ENCODE data around the gene CAMK2G.
"Not testable (repeated sequence)": the region's sequence is repeated elsewhere in the genome, so short reads cannot be mapped to it uniquely, and the experiment has no call there.

Gene CAMK2G

DNA sequence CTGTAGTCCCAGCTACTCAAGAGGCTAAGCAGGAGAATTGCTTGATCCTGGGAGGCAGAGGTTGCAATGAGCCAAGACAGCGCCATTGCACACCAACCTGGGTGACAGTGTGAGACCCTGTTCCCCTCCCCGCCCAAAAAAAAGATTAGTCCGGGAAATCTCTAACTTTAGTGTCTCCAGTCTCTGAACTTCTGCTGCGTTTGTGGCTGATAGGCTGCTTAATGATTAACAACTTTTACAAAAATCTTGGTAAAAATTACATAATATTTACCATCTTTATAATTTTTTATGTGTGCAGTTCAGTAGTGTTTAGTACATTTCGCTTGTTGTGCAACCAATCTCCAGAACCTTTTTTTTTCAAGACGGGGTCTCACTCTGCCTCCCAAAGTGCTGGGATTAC lies 26.9 kb upstream of the CAMK2G start:
- no peak for DNase-seq

DNA sequence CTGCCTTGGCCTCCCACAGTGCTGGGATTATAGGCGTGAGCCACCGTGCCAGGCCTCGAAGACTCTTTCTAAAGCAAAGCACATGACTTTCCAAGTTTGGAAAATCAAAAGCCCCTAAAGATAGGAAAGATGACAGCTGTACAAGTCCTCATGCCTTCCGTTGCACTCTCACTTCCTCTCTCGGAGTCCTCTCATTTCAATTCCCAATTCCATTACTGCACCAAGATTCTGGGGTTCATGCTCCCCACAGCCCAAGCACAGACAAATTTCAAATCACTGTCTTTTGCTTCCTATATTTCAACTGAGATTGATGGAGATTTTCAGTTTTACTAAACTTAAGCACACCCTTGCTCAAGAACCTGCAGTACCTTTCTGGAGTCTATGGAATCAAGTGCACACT lies 25.7 kb upstream of the CAMK2G start:
- DNase-seq = no peak

DNA sequence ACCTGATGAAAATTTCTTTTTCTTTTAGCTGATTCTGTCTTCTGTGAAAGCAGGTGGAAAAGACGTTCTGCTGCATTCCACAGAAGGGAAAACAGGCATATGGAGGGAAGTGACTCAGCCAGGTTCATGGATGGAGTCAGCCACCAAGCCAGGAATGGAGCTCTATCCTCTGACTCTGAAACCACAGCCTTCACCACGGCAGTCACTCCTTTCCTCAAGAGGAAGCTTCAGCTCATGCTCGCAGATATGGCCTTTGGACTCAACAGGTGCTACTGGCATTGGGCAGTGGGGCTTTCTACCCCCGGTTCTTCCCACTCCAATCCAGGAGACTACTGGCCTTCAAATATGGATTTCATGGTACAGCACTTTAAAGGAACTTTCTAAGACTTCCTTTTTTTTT lies 25.1 kb upstream of the CAMK2G start:
- DNase-seq = no peak

DNA sequence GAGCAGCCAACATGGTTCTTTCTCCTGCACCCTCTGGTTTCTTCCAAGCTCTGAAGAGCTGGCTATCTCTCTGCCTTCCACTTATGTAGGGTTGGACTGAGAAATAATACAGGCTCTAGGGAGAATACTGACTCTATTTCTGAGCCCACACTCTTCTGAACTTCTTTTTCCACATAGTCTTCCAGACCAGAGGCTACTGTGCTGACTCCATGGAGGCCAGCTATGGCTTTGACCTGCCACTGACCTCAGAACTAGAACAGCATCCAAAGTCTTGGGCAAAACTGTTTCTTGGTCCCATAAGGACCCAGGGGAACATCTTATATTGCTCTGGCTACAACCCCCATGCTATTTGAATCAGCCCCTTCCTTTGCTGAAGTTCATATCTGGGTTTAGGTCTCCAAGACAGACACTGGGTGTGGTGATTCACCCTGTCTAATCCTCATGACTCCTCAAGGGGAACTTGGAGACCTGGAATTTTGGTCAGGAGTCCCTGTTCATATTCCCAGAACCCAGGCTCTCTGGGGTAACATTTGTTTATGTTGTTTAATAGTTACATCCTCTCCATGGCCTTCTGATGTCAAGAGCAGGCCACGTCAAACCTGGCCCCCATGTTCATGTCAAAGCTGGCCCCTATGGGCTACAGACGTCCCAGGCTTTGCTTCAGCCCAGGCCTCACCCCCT lies 24.5 kb upstream of the CAMK2G start:
- no peak for DNase-seq

DNA sequence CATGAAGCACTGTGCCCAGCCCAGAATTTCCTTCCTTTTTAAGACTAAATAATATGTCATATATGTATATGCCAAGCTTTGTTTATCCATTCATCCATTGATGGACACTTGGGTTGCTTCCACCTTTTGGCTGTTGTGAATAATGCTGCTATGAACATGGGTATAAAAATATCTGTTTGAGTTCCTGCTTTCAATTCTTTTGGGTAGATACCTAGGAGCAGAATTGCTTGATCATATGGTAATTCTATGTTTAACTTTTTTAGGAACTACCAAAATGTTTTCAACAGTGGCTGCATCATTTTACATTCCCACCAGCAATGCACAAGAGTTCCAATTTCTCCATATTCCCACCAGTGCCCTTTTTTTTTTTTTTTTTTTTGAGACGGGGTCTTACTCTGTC lies 23.3 kb upstream of the CAMK2G start:
- DNase-seq = no peak

GRCh38 chr10:73895381-73895780 lies 21.0 kb upstream of the CAMK2G start:
- not testable (repeated sequence) for DNase-seq

DNA sequence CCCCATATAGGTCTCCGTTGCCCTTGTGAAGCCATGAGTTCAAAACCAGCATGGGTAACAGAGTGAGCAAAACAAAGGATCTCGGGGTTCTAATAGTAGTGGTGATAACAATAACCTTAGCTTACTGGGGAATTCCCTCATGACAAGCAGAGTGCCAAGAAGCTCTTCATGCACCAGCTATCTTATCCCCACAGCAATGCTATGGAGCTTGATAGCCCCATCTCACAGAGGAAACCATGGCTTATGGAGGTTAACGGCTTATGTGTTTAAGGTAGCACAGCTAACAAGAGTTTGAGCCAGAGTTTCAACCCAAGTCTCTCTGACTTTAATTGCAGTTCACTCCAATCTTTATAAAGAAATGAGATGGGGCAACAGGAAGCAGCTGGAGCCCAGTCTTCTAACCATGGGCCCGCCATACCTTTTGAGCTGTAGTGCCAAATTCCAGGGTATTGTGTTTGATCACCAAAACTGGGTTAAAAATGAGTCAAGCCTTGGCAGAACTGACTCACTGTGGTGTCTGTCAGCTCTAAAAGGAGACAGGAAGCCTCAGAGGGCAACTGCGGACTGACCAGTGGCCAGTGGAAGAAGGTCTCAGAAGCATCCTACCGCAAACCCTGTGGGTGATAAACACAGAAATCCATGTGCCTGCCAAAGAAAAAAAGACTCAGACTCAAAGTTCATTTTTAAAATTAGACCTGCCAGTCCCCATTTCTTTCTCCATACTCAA lies 20.1 kb upstream of the CAMK2G start:
- DNase-seq = no peak

- no peak for DNase-seq
Observed at GRCh38 chr10:73893426-73893825, 19.1 kb upstream of the CAMK2G start.

- no peak for DNase-seq
Observed at GRCh38 chr10:73892310-73893030, 18.1 kb upstream of the CAMK2G start.

GRCh38 chr10:73891540-73891939 lies 17.2 kb upstream of the CAMK2G start:
- DNase-seq = no peak

- not testable (repeated sequence) for DNase-seq
Observed at GRCh38 chr10:73890830-73891229, 16.5 kb upstream of the CAMK2G start.

- DNase-seq = no peak
Observed at GRCh38 chr10:73890261-73890660, 15.9 kb upstream of the CAMK2G start.

DNA sequence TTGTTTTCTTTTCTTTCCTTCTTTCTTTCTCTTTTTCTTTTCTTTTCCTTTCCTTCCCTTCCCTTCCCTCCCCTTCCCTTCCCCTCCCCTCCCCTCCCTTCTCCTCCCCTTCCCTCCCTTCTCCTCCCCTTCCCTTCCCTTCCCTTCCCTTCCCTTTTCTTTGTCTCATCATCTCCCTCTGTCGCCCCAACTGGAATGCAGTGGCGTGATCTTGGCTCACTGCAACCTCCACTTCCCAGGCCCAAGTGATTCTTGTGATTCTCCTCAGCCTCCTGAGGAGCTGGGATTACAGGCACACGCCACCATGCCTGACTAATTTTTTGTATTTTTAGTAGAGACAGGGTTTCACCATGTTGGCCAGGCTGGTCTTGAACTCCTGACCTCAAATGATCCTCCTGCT lies 15.1 kb upstream of the CAMK2G start:
- DNase-seq = not testable (repeated sequence)

- no peak for DNase-seq
Observed at GRCh38 chr10:73889014-73889413, 14.7 kb upstream of the CAMK2G start.

- DNase-seq = no peak
Observed at GRCh38 chr10:73888514-73888913, 14.2 kb upstream of the CAMK2G start.

- DNase-seq = no peak
Observed at GRCh38 chr10:73887294-73888039, 13.1 kb upstream of the CAMK2G start.

DNA sequence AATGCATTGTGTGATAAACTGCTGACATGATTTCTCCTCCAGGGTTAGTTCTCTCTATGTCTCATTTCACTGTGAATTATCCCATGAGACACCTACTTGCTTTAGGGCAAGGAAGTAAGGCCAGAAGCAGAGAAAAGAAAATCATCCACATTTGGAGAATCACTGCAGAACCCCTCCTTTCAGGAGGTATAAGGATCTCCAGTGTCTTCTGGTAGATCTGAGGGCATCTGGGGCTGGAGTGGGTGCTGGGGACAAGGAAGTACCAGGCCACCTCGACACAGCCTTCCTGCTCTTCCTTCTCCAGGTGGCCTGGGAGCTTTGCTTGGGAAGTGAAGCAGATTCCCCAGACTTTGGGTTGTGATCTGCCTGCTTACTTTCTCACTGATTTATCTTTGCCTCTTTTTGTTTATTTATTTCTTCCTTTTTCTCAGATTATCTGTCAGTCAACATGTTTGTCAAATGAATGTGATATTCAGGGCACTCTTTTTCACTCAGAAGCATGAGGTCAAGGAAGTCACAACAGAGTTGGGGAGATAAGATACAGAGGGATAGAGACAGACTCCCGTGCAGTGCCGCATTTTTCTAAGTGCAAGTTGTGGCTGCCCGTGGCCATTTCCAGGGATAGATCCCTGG lies 12.4 kb upstream of the CAMK2G start:
- no peak for DNase-seq

- DNase-seq = peak; percentile 51
Observed at GRCh38 chr10:73886085-73886529, 11.8 kb upstream of the CAMK2G start.

- DNase-seq = no peak
Observed at GRCh38 chr10:73884017-73884416, 9.7 kb upstream of the CAMK2G start.

- no peak for DNase-seq
Observed at GRCh38 chr10:73881221-73881919, 7.0 kb upstream of the CAMK2G start.

DNA sequence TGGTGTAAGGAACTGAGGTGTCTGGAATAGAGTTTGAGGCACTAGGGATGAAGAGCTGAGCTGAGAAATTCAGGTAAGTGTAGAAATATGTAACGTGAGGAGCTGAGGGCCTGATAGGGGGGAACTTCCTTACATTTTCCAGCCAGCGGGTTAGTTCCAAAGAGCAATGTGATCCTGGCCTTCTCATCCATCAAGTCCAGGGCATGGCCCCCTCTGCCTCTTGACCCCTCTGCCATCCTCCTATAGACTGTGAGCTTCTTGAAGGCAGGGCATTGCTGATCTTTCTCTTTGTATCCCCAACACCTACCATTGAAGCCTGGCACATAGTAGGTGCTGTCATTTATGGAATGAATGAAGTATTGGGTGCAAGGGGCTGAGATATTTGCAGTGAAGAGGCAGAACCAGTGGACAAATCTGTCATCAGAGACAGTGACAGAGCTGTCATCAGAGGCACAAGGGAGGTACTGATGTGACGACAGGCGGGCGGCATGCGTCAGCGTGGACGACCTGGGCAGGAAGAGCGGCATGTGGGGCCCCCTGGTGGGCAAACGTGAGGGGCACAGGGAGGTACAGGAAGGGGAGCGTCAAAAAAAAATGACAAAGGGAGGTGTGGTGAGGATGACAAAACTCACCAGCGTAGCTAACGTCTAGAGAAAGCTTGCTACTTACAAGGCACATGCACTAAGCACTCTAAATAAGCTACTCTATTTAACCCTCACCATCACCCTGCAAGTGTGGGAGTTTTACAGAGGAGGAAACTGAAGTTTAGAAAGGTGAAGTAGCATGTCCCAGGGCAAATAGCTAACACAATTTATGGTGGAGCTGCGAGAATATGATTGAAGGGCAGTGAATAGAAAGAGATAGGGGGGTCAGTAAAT lies 5.2 kb upstream of the CAMK2G start:
- DNase-seq = peak; percentile 63

All from NCI-H2227 treated with DMSO at 0.1 percent for 48 hours (cell line).